Measurements from ENCODE around the gene ALG13. TPM values are rescaled to one million over a fixed set of nuclear protein-coding genes. Genes with fewer than 3 reads are reported as not detected.

The ALG13 gene
- total RNA-seq, 1 donor from 2014 or later = 84.7 TPM

- TF ChIP-seq CTCF (IDR thresholded peaks at IDR 0.05; ENCODE audit: unreplicated experiment) = no peak
- H3K4me1 Mint-ChIP-seq (ENCODE audit: low read depth) = no peaks in the 10 kb centered on the region
- no peaks in the 10 kb centered on the region for H3K27me3 Mint-ChIP-seq
- no peak overlapping the region for H3K27ac Mint-ChIP-seq
- no peaks in the 10 kb centered on the region for H3K36me3 Mint-ChIP-seq (ENCODE audit: insufficient read depth)
- H3K9me3 Mint-ChIP-seq (ENCODE audit: low read depth) = no peaks in the 10 kb centered on the region
- DNase-seq (ENCODE audit: low spot score, unreplicated experiment) = no peak
- no peak overlapping the region for H3K4me3 Mint-ChIP-seq (ENCODE audit: low read depth)
Observed at GRCh38 chrX:111661241-111661640, 19.7 kb upstream of the ALG13 start.

- H3K36me3 Mint-ChIP-seq (ENCODE audit: insufficient read depth) = no peaks in the 10 kb centered on the region
Observed at GRCh38 chrX:111662292-111662691, 18.7 kb upstream of the ALG13 start.

GRCh38 chrX:111671668-111672067 lies 9.3 kb upstream of the ALG13 start:
- peaks cover 5% of the 10 kb centered on the region for H3K4me1 Mint-ChIP-seq (ENCODE audit: low read depth)
- H3K9me3 Mint-ChIP-seq (ENCODE audit: low read depth) = no peaks in the 10 kb centered on the region
- H3K27ac Mint-ChIP-seq = no peak overlapping the region
- H3K4me3 Mint-ChIP-seq (ENCODE audit: low read depth) = no peak overlapping the region
- TF ChIP-seq CTCF (IDR thresholded peaks at IDR 0.05; ENCODE audit: unreplicated experiment) = no peak
- H3K36me3 Mint-ChIP-seq (ENCODE audit: insufficient read depth) = no peaks in the 10 kb centered on the region
- H3K27me3 Mint-ChIP-seq = no peaks in the 10 kb centered on the region
- no peak for DNase-seq (ENCODE audit: low spot score, unreplicated experiment)

More at GRCh38 chrX:111662292-111662691, 18.7 kb upstream of the ALG13 start:
- no peak overlapping the region for H3K4me3 Mint-ChIP-seq (ENCODE audit: low read depth)
- H3K9me3 Mint-ChIP-seq (ENCODE audit: low read depth) = no peaks in the 10 kb centered on the region
- H3K27me3 Mint-ChIP-seq = no peaks in the 10 kb centered on the region
- no peak for DNase-seq (ENCODE audit: low spot score, unreplicated experiment)
- H3K4me1 Mint-ChIP-seq (ENCODE audit: low read depth) = no peaks in the 10 kb centered on the region
- H3K27ac Mint-ChIP-seq = no peak overlapping the region
- no peak for TF ChIP-seq CTCF (IDR thresholded peaks at IDR 0.05; ENCODE audit: unreplicated experiment)

DNA sequence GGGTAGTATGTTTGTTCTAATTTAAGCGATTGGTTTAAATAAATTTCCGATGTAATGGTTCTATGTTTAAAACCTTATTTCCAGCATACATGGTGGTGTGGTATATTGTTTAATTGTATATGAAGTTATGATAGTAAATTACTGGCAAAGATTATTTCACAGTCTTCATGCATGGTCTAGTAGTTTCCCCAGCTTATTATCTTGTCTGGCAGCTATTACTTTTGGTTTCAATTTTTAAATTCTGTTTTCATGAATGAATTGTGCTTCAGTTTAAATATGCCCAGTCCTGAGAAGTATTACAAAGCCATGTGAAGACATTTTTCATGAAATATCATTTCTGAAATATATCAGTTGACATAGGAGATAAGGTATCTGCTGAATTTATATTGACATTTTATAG lies 6.3 kb downstream of the ALG13 start:
- peaks cover 38% of the 10 kb centered on the region for H3K36me3 Mint-ChIP-seq (ENCODE audit: insufficient read depth)
- DNase-seq (ENCODE audit: low spot score, unreplicated experiment) = no peak

GRCh38 chrX:111695297-111695880 lies 14.4 kb downstream of the ALG13 start:
- no peak overlapping the region for H3K27ac Mint-ChIP-seq
- DNase-seq (ENCODE audit: low spot score, unreplicated experiment) = no peak
- peaks cover 4% of the 10 kb centered on the region for H3K4me1 Mint-ChIP-seq (ENCODE audit: low read depth)
- H3K27me3 Mint-ChIP-seq = no peaks in the 10 kb centered on the region
- peaks cover 3% of the 10 kb centered on the region for H3K36me3 Mint-ChIP-seq (ENCODE audit: insufficient read depth)
- no peak overlapping the region for H3K4me3 Mint-ChIP-seq (ENCODE audit: low read depth)
- TF ChIP-seq CTCF (IDR thresholded peaks at IDR 0.05; ENCODE audit: unreplicated experiment) = no peak
- H3K9me3 Mint-ChIP-seq (ENCODE audit: low read depth) = no peaks in the 10 kb centered on the region

More for the DNA sequence above, 6.3 kb downstream of the ALG13 start:
- Mint-ChIP-seq H3K27me3 (no peaks in the 10 kb centered on the region), H3K4me1 (ENCODE audit: low read depth) (peaks cover 17% of the 10 kb centered on the region), H3K27ac (no peak overlapping the region), H3K4me3 (ENCODE audit: low read depth) (no peak overlapping the region), H3K9me3 (ENCODE audit: low read depth) (no peaks in the 10 kb centered on the region)
- TF ChIP-seq CTCF (IDR thresholded peaks at IDR 0.05; ENCODE audit: unreplicated experiment) = no peak
